ENCODE data around the gene SCIN. TPM values are rescaled to one million over a fixed set of nuclear protein-coding genes. Genes with fewer than 3 reads are reported as not detected.
A peak's percentile ranks its signal among the peaks of the same experiment; 100 is the strongest.

Gene SCIN
- total RNA-seq, 1 experiment from 2014 or later, result 5.6 TPM

DNA sequence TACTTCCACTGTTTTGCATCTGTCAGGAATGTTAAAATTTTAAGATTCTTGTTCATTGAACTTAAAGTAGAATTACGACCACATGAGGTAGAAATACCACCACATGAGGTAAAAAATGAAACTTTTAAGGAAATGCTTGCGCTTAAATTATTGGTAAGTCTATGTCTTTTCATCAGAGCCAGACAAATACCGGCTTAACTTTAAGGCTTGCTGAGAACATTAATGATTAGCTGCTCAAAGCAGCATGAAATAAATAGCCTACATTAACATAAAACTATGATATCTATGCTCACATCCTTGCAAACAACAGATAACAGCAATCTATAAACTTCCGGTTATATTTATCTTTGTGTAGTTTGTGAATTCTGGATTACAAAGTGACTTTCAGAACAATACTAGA is 26.9 kb upstream of the SCIN start:
- Histone ChIP-seq H3K9me3 (ENCODE audit: control insufficient read depth, insufficient read depth, low read depth, low read length) (no peaks in the 10 kb centered on the region), H3K27me3 (ENCODE audit: control insufficient read depth, insufficient read depth, low read length) (no peaks in the 10 kb centered on the region), H3K4me1 (ENCODE audit: control insufficient read depth, insufficient read depth, low read length) (peaks cover 11% of the 10 kb centered on the region; the same call in 1 of the 2 replicates), H3K4me3 (ENCODE audit: low read depth in 2 of 2, low read length in 2 of 2) (no peak overlapping the region), H3K36me3 (ENCODE audit: control insufficient read depth, insufficient read depth, low read length) (no peaks in the 10 kb centered on the region), H3K27ac (ENCODE audit: low read length) (peak overlapping the region; percentile 55; the same call in 1 of the 2 replicates)
- intact Hi-C loops (cut with micrococcal nuclease; ENCODE audit: unreplicated experiment) (no loop called here), in situ Hi-C loops (cut with HindIII; ENCODE audit: low pct_unique_long_range_greater_than_20kb, low sequenced_read_pairs) (no loop called here)
- DNase-seq (ENCODE audit: low read depth, low spot score) (no peak), ATAC-seq (no peak)
- ChIA-PET POLR2A (no interaction called here), CTCF (no interaction called here)
- BruUV-seq (replicated peaks), result no TSS peak
- TF ChIP-seq SIN3A (IDR thresholded peaks at IDR 0.05; ENCODE audit: borderline replicate concordance, insufficient read depth, low read depth, low read length), result no peak
- TF ChIP-seq TCF7L2 (IDR thresholded peaks at IDR 0.05; ENCODE audit: low read depth, low read length), result no peak
- TF ChIP-seq, protein P1, sequence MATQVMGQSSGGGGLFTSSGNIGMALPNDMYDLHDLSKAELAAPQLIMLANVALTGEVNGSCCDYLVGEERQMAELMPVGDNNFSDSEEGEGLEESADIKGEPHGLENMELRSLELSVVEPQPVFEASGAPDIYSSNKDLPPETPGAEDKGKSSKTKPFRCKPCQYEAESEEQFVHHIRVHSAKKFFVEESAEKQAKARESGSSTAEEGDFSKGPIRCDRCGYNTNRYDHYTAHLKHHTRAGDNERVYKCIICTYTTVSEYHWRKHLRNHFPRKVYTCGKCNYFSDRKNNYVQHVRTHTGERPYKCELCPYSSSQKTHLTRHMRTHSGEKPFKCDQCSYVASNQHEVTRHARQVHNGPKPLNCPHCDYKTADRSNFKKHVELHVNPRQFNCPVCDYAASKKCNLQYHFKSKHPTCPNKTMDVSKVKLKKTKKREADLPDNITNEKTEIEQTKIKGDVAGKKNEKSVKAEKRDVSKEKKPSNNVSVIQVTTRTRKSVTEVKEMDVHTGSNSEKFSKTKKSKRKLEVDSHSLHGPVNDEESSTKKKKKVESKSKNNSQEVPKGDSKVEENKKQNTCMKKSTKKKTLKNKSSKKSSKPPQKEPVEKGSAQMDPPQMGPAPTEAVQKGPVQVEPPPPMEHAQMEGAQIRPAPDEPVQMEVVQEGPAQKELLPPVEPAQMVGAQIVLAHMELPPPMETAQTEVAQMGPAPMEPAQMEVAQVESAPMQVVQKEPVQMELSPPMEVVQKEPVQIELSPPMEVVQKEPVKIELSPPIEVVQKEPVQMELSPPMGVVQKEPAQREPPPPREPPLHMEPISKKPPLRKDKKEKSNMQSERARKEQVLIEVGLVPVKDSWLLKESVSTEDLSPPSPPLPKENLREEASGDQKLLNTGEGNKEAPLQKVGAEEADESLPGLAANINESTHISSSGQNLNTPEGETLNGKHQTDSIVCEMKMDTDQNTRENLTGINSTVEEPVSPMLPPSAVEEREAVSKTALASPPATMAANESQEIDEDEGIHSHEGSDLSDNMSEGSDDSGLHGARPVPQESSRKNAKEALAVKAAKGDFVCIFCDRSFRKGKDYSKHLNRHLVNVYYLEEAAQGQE (IDR thresholded peaks at IDR 0.05; ENCODE audit: insufficient read depth in 1 of 2, low read depth in 2 of 2, low read length in 1 of 2), result no peak
- TF ChIP-seq, protein P2, sequence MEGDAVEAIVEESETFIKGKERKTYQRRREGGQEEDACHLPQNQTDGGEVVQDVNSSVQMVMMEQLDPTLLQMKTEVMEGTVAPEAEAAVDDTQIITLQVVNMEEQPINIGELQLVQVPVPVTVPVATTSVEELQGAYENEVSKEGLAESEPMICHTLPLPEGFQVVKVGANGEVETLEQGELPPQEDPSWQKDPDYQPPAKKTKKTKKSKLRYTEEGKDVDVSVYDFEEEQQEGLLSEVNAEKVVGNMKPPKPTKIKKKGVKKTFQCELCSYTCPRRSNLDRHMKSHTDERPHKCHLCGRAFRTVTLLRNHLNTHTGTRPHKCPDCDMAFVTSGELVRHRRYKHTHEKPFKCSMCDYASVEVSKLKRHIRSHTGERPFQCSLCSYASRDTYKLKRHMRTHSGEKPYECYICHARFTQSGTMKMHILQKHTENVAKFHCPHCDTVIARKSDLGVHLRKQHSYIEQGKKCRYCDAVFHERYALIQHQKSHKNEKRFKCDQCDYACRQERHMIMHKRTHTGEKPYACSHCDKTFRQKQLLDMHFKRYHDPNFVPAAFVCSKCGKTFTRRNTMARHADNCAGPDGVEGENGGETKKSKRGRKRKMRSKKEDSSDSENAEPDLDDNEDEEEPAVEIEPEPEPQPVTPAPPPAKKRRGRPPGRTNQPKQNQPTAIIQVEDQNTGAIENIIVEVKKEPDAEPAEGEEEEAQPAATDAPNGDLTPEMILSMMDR (IDR thresholded peaks at IDR 0.05), result no peak
- no peak for TF ChIP-seq POLR2AphosphoS5 (IDR thresholded peaks at IDR 0.05; ENCODE audit: low read depth, low read length)

DNA sequence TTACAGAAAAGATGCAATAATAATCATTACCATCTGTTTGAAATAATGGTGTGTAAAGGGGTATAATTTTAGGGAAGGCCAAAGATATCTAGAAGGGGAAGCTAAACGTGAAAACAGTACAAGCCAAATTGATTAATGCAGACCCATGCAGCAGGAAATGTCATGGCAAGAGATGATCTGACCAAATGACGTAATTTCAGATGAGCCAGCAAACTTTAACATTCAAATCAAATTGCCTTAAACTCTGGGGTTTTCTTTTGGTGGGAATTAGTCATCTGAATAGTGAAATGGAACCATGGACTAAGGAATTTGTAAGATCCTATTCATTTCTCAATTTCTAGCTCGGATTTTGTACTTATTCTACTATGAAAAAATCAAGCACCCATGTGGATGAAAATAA is 21.4 kb upstream of the SCIN start:
- ATAC-seq (no peak), DNase-seq (ENCODE audit: low read depth, low spot score) (no peak)
- Histone ChIP-seq H3K27ac (ENCODE audit: low read length) (no peak overlapping the region), H3K9me3 (ENCODE audit: control insufficient read depth, insufficient read depth, low read depth, low read length) (no peaks in the 10 kb centered on the region), H3K36me3 (ENCODE audit: control insufficient read depth, insufficient read depth, low read length) (no peaks in the 10 kb centered on the region), H3K4me1 (ENCODE audit: control insufficient read depth, insufficient read depth, low read length) (peaks cover 11% of the 10 kb centered on the region; the same call in 1 of the 2 replicates), H3K4me3 (ENCODE audit: low read depth in 2 of 2, low read length in 2 of 2) (no peak overlapping the region), H3K27me3 (ENCODE audit: control insufficient read depth, insufficient read depth, low read length) (no peaks in the 10 kb centered on the region; the same call in 1 of the 2 replicates)
- in situ Hi-C loops (cut with HindIII; ENCODE audit: low pct_unique_long_range_greater_than_20kb, low sequenced_read_pairs) (no loop called here), intact Hi-C loops (cut with micrococcal nuclease; ENCODE audit: unreplicated experiment) (no loop called here)
- no TSS peak for BruUV-seq (replicated peaks)
- ChIA-PET CTCF (no interaction called here), POLR2A (no interaction called here)
- TF ChIP-seq SIN3A (IDR thresholded peaks at IDR 0.05; ENCODE audit: borderline replicate concordance, insufficient read depth, low read depth, low read length) (no peak), POLR2AphosphoS5 (IDR thresholded peaks at IDR 0.05; ENCODE audit: low read depth, low read length) (no peak)

DNA sequence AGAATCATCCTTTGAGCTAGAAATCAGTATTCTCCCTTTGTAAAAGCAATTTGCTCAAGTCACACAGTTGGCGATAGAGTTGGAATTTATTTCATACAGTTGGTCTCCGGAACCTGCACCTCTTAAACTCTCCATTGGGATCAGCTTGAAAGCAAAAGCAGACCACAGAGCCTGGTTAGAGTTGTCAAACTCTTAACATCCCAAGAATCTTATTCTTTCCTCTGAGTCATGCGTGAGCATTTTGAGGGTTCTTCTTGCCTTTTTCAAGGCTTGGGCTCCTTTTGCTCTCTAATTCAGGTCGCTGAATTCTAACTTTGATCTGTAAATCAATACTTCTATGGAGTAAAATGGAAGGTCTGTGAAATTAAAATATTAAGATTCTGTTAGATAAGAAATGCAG is 19.6 kb upstream of the SCIN start:
- BruUV-seq (replicated peaks), result no TSS peak
- Histone ChIP-seq H3K27me3 (ENCODE audit: control insufficient read depth, insufficient read depth, low read length) (no peaks in the 10 kb centered on the region; the same call in 1 of the 2 replicates), H3K27ac (ENCODE audit: low read length) (no peak overlapping the region), H3K4me3 (ENCODE audit: low read depth in 2 of 2, low read length in 2 of 2) (no peak overlapping the region), H3K9me3 (ENCODE audit: control insufficient read depth, insufficient read depth, low read depth, low read length) (no peaks in the 10 kb centered on the region), H3K36me3 (ENCODE audit: control insufficient read depth, insufficient read depth, low read length) (no peaks in the 10 kb centered on the region), H3K4me1 (ENCODE audit: control insufficient read depth, insufficient read depth, low read length) (no peaks in the 10 kb centered on the region)
- ChIA-PET CTCF (no interaction called here), POLR2A (interaction anchor here (0.7 kb wide), 1 partner anchor 167 kb away, joined by 4 read pairs; no protein-coding TSS in a partner anchor)
- ATAC-seq (no peak), DNase-seq (ENCODE audit: low read depth, low spot score) (no peak)
- TF ChIP-seq, protein P1 (IDR thresholded peaks at IDR 0.05; ENCODE audit: insufficient read depth in 1 of 2, low read depth in 2 of 2, low read length in 1 of 2), result no peak
- TF ChIP-seq, protein P2 (IDR thresholded peaks at IDR 0.05), result no peak
- no peak for TF ChIP-seq SIN3A (IDR thresholded peaks at IDR 0.05; ENCODE audit: borderline replicate concordance, insufficient read depth, low read depth, low read length)
- TF ChIP-seq TCF7L2 (IDR thresholded peaks at IDR 0.05; ENCODE audit: low read depth, low read length), result no peak
- no peak for TF ChIP-seq POLR2AphosphoS5 (IDR thresholded peaks at IDR 0.05; ENCODE audit: low read depth, low read length)
- in situ Hi-C loops (cut with HindIII; ENCODE audit: low pct_unique_long_range_greater_than_20kb, low sequenced_read_pairs) (no loop called here), intact Hi-C loops (cut with micrococcal nuclease; ENCODE audit: unreplicated experiment) (no loop called here)

All from Panc1 (cell line).